Astrocyte (in vitro differentiated cells and primary cell): ENCODE measurements around the gene NKAIN2.

Source experiments
- CTCF ChIP-seq: IDR thresholded peaks from 2 replicates; pipeline ENCODE4 v1.5.1; 2011; ENCODE audit warnings: low read depth, mild to moderate bottlenecking, inconsistent platforms, low read length, moderate library complexity; ENCODE audit not compliant: insufficient read depth
- EZH2 ChIP-seq: IDR thresholded peaks from 2 replicates; pipeline ENCODE4 v1.6.1; 2012; ENCODE audit warnings: mild to moderate bottlenecking, low read length, inconsistent platforms; ENCODE audit not compliant: insufficient read depth

GRCh38 chr6:123972600-123973294, 169.1 kb downstream of the NKAIN2 start:
- no peak for TF ChIP-seq EZH2
- TF ChIP-seq CTCF: no peak
